ENCODE results near the gene TNK2. TPM values are rescaled to one million over a fixed set of nuclear protein-coding genes. Genes with fewer than 3 reads are reported as not detected.
"Not testable (repeated sequence)": the region's sequence is repeated elsewhere in the genome, so short reads cannot be mapped to it uniquely, and the experiment has no call there.

Gene TNK2
- total RNA-seq, 4 donors from 2014 or later = 18.4 to 45.7 (median 42.8) TPM

- H3K27me3 ChIP-seq = peaks cover 0 to 44% (median 0%) of the 10 kb centered on the region in 4 donors
- H3K9me3 ChIP-seq = no peaks in the 10 kb centered on the region
- no peak overlapping the region for H3K4me3 ChIP-seq
- DNase-seq = no peak
- TF ChIP-seq CTCF (IDR thresholded peaks at IDR 0.05) (no peak), POLR2A (IDR thresholded peaks at IDR 0.05) (no peak)
- 76 to 88% methylated on average over 14 to 19 of the region's 21 CpGs for WGBS, 2 donors
- intact Hi-C loops (cut with DNase I) = no loop called here
- no peak overlapping the region for H3K27ac ChIP-seq
- peaks cover 0 to 19% (median 9%) of the 10 kb centered on the region in 3 donors for H3K4me1 ChIP-seq
- H3K36me3 ChIP-seq = no peaks in the 10 kb centered on the region
Observed at GRCh38 chr3:195821403-195822130, 86.8 kb downstream of the TNK2 start.

GRCh38 chr3:195820901-195821300, 87.5 kb downstream of the TNK2 start:
- Histone ChIP-seq H3K4me1 (peaks cover 0 to 19% (median 9%) of the 10 kb centered on the region in 3 donors), H3K36me3 (no peaks in the 10 kb centered on the region), H3K4me3 (no peak overlapping the region), H3K9me3 (no peaks in the 10 kb centered on the region), H3K27ac (no peak overlapping the region), H3K27me3 (peaks cover 0 to 44% (median 0%) of the 10 kb centered on the region in 4 donors)
- DNase-seq = no peak
- intact Hi-C loops (cut with DNase I) = no loop called here
- TF ChIP-seq POLR2A (IDR thresholded peaks at IDR 0.05) (no peak), CTCF (IDR thresholded peaks at IDR 0.05) (no peak)
- 71 to 100% methylated on average over 1 to 5 of the region's 5 CpGs for WGBS, 2 donors

GRCh38 chr3:195820186-195820585, 88.2 kb downstream of the TNK2 start:
- 61 to 86% methylated on average over 3 to 7 of the region's 8 CpGs for WGBS, 2 donors
- H3K27me3 ChIP-seq = peaks cover 0 to 38% (median 0%) of the 10 kb centered on the region in 4 donors

GRCh38 chr3:195818301-195818700, 90.0 kb downstream of the TNK2 start:
- Histone ChIP-seq H3K4me1 (peaks cover 0 to 4% (median under 1%) of the 10 kb centered on the region in 3 donors), H3K27ac (no peak overlapping the region), H3K27me3 (peaks cover 0 to 34% (median 0%) of the 10 kb centered on the region in 4 donors), H3K9me3 (no peaks in the 10 kb centered on the region), H3K36me3 (no peaks in the 10 kb centered on the region), H3K4me3 (no peak overlapping the region)
- TF ChIP-seq POLR2A (IDR thresholded peaks at IDR 0.05) (no peak), CTCF (IDR thresholded peaks at IDR 0.05) (no peak)
- 81 to 89% methylated on average over 6 to 21 of the region's 21 CpGs for WGBS, 2 donors
- no peak for DNase-seq
- intact Hi-C loops (cut with DNase I) = no loop called here

More at GRCh38 chr3:195820186-195820585, 88.2 kb downstream of the TNK2 start:
- intact Hi-C loops (cut with DNase I) = no loop called here
- no peaks in the 10 kb centered on the region for H3K36me3 ChIP-seq
- TF ChIP-seq POLR2A (IDR thresholded peaks at IDR 0.05) (no peak), CTCF (IDR thresholded peaks at IDR 0.05) (no peak)
- peaks cover 0 to 17% (median 9%) of the 10 kb centered on the region in 3 donors for H3K4me1 ChIP-seq
- H3K9me3 ChIP-seq = no peaks in the 10 kb centered on the region
- no peak for DNase-seq
- H3K4me3 ChIP-seq = no peak overlapping the region
- no peak overlapping the region for H3K27ac ChIP-seq

- intact Hi-C loops (cut with DNase I) = no loop called here
- no peak for TF ChIP-seq POLR2A (IDR thresholded peaks at IDR 0.05)
- TF ChIP-seq CTCF (IDR thresholded peaks at IDR 0.05) = no peak
- no peaks in the 10 kb centered on the region for H3K9me3 ChIP-seq
- 85 to 90% methylated on average over 9 to 10 of the region's 17 CpGs for WGBS, 2 donors
- no peak overlapping the region for H3K4me3 ChIP-seq
- H3K27me3 ChIP-seq = peaks cover 0 to 39% (median 0%) of the 10 kb centered on the region in 4 donors
- DNase-seq = no peak
- H3K4me1 ChIP-seq = no peaks in the 10 kb centered on the region
- H3K27ac ChIP-seq = no peak overlapping the region
- H3K36me3 ChIP-seq = no peaks in the 10 kb centered on the region
Observed at GRCh38 chr3:195817578-195818135, 90.7 kb downstream of the TNK2 start.

- H3K4me1 ChIP-seq; H3K27ac ChIP-seq; intact Hi-C loops (cut with DNase I); H3K4me3 ChIP-seq; H3K9me3 ChIP-seq; DNase-seq; H3K36me3 ChIP-seq: not testable (repeated sequence)
- H3K27me3 ChIP-seq = peaks cover 0 to 41% (median 0%) of the 10 kb centered on the region in 4 donors
- WGBS, 2 donors = 88 to 91% methylated on average over 23 of the region's 23 CpGs
Observed at GRCh38 chr3:195816276-195816913, 92.0 kb downstream of the TNK2 start.

Measured in esophagus squamous epithelium (tissue), 5 donors.